Endothelial cell of umbilical vein (primary cell): Measurements from ENCODE around the gene ZNF354C. TPM values are rescaled to one million over a fixed set of nuclear protein-coding genes. Genes with fewer than 3 reads are reported as not detected.

ENCODE experiments used
- BruUV-seq: library from RNA; stranded (reverse); fragments of 400-500 nt; replicated peaks from 2 replicates; lab custom pipeline; 2021; lab: Mats Ljungman, UMichigan
- CTCF ChIA-PET: fragments of 300-600, 350-600 bp; sonication (Branson Sonifier 250); formaldehyde crosslinking; loops from one replicate; lab custom pipeline; 2021; ENCODE audit warnings: antibody characterized with exemption, inconsistent platforms; lab: Charles Lee
- POLR2A ChIA-PET: fragments of 300-600, 350-600 bp; sonication (Branson Sonifier 250); formaldehyde crosslinking; loops from one replicate; lab custom pipeline; 2021; ENCODE audit warnings: antibody characterized with exemption, inconsistent platforms; lab: Charles Lee
- DNase-seq: peaks from one replicate; pipeline ENCODE4 v3.0.0-alpha.2; 2011; ENCODE audit warnings: low read depth, low spot score
- FAIRE-seq: peaks from 2 replicates; lab custom pipeline; 2011; peaks lifted over from hg19 to GRCh38; lab: Jason Lieb, UNC
- H2AFZ ChIP-seq: 2 replicates; pipeline ENCODE4 v1.6.0; 2012; ENCODE audit warnings: low read depth, low read length, control low read depth, inconsistent platforms
- H3K27ac ChIP-seq: 2 replicates; pipeline ENCODE4 v1.5.1; 2011; ENCODE audit warnings: low read depth, mild to moderate bottlenecking, control low read depth, low read length, moderate library complexity; ENCODE audit not compliant: insufficient read depth
- H3K27me3 ChIP-seq, 2 experiments: 2 replicates each; pipeline versions ENCODE4 v1.6.0 to v1.6.1; 2011; ENCODE audit warnings: low read length in 2 of 2, mixed read lengths in 1 of 2; ENCODE audit not compliant: control insufficient read depth in 2 of 2, insufficient read depth in 2 of 2
- H3K36me3 ChIP-seq, 2 experiments: 2 replicates in 1 of 2; 3 replicates in 1 of 2; pipeline ENCODE4 v1.5.1; 2011; ENCODE audit warnings: low read length in 2 of 2, mild to moderate bottlenecking in 1 of 2, moderate library complexity in 1 of 2; ENCODE audit not compliant: control insufficient read depth in 2 of 2, insufficient read depth in 2 of 2; ENCODE audit errors: extremely low read depth in 1 of 2
- H3K4me1 ChIP-seq: 3 replicates; pipeline ENCODE4 v1.5.1; 2011; ENCODE audit warnings: mild to moderate bottlenecking, low read length; ENCODE audit not compliant: control insufficient read depth, insufficient read depth; ENCODE audit errors: extremely low read depth
- H3K4me2 ChIP-seq: 2 replicates; pipeline ENCODE4 v1.6.1; 2011; ENCODE audit warnings: low read length, control low read depth, mixed read lengths; ENCODE audit not compliant: insufficient read depth
- H3K4me3 ChIP-seq, 3 experiments: fragments of 200-600 bp in 1 of 3; sonication (generic), shearing (Covaris generic) in 1 of 3; replicated peaks in 1 of 3; 2 replicates each; pipeline ENCODE4 v1.5.1; 2011 to 2016; ENCODE audit warnings: control low read depth in 3 of 3, low read length in 3 of 3, mild to moderate bottlenecking in 2 of 3, inconsistent platforms in 1 of 3, low read depth in 1 of 3, moderate library complexity in 1 of 3; ENCODE audit not compliant: insufficient read depth in 1 of 3
- H3K79me2 ChIP-seq: 2 replicates; pipeline ENCODE4 v1.6.0; 2012; ENCODE audit warnings: low read length, inconsistent platforms; ENCODE audit not compliant: control insufficient read depth, insufficient read depth
- H3K9ac ChIP-seq: replicated peaks from 2 replicates; pipeline ENCODE3; 2011; ENCODE audit warnings: low read length, control low read depth; ENCODE audit not compliant: insufficient read depth; ENCODE audit errors: extremely low read depth
- H3K9me1 ChIP-seq: replicated peaks from 3 replicates; pipeline ENCODE4 v1.6.0; 2011; ENCODE audit warnings: mild to moderate bottlenecking, low read length; ENCODE audit not compliant: control insufficient read depth, insufficient read depth; ENCODE audit errors: extremely low read depth
- H3K9me3 ChIP-seq: replicated peaks from 2 replicates; pipeline ENCODE4 v1.5.1; 2012; ENCODE audit warnings: low read length, inconsistent platforms; ENCODE audit not compliant: control insufficient read depth, insufficient read depth
- H4K20me1 ChIP-seq: replicated peaks from 2 replicates; pipeline ENCODE3; 2011; ENCODE audit warnings: mild to moderate bottlenecking, low read length; ENCODE audit not compliant: control insufficient read depth, insufficient read depth; ENCODE audit errors: extremely low read depth
- CTCF ChIP-seq, 2 donors: IDR thresholded peaks; 1 replicate in 1 of 2; 2 replicates in 1 of 2; pipeline ENCODE4 v1.5.1; 2011; ENCODE audit warnings: low read length in 2 of 2, mild to moderate bottlenecking in 2 of 2, moderate library complexity in 2 of 2, control low read depth in 1 of 2, inconsistent platforms in 1 of 2, low read depth in 1 of 2; ENCODE audit not compliant: insufficient read depth in 1 of 2; ENCODE audit errors: extremely low read depth in 1 of 2
- EZH2 ChIP-seq: IDR thresholded peaks from 2 replicates; pipeline ENCODE4 v1.6.1; 2012; ENCODE audit warnings: borderline replicate concordance, low read depth, mild to moderate bottlenecking, moderate library complexity, low read length, inconsistent platforms; ENCODE audit not compliant: severe bottlenecking
- FOS ChIP-seq: IDR thresholded peaks from 2 replicates; pipeline ENCODE4 v1.6.1; 2011; ENCODE audit warnings: mild to moderate bottlenecking, low read length, moderate library complexity, borderline replicate concordance; ENCODE audit not compliant: insufficient read depth
- GATA2 ChIP-seq: IDR thresholded peaks from 2 replicates; pipeline ENCODE4 v1.7.0; 2011; ENCODE audit warnings: low read depth, mild to moderate bottlenecking, moderate library complexity, mixed read lengths, low read length; ENCODE audit not compliant: insufficient read length, insufficient read depth
- JUN ChIP-seq: IDR thresholded peaks from 2 replicates; pipeline ENCODE4 v1.6.1; 2011; ENCODE audit warnings: borderline replicate concordance, low read depth; ENCODE audit not compliant: insufficient read length, insufficient read depth
- MAX ChIP-seq: IDR thresholded peaks from 2 replicates; pipeline ENCODE4 v1.6.1; 2011; ENCODE audit not compliant: insufficient read depth, insufficient read length
- MYC ChIP-seq: IDR thresholded peaks from one replicate; pipeline ENCODE4 v1.6.1; 2011; ENCODE audit warnings: mild to moderate bottlenecking, low read depth, low read length
- POLR2A ChIP-seq: IDR thresholded peaks from 2 replicates; pipeline ENCODE4 v1.6.1; 2012; ENCODE audit warnings: low read depth, mild to moderate bottlenecking, control low read depth, low read length
- POLR2AphosphoS5 ChIP-seq: IDR thresholded peaks from 2 replicates; pipeline ENCODE4 v1.6.1; 2012; ENCODE audit warnings: low read depth, mild to moderate bottlenecking, control low read depth, low read length, moderate library complexity; ENCODE audit not compliant: insufficient read depth
- dilution Hi-C: fragments of 300-500 bp; cut with MboI; formaldehyde crosslinking; loops from one replicate; pipeline ENCODE4 v1.15.0; 2019; ENCODE audit warnings: low sequenced_read_pairs; ENCODE audit not compliant: extremely low pct_ligation_motif_present
- intact Hi-C: fragments of 100-400 bp; cut with micrococcal nuclease; formaldehyde crosslinking; loops from one replicate; pipeline ENCODE4 v1.10.0; 2022
- polyA plus RNA-seq, 4 experiments: library from polyadenylated mRNA; depleted of rRNA in 3 of 4; stranded (reverse) in 3 of 4; unstranded in 1 of 4; fragments of >200 nt; gene quantifications; 2 replicates each; pipeline versions ENCODE4 v1.2.1 to v1.2.3, GENCODE V29; 2011 to 2012; ENCODE audit warnings: missing spikeins in 1 of 4
- total RNA-seq: library from RNA; stranded (reverse); gene quantifications from 2 replicates; pipeline ENCODE4 v1.2.3, GENCODE V29; 2021

The ZNF354C gene
- total and polyA plus RNA-seq, 2 donors (not counting 3 experiments of a cell fraction or from before 2014, with no cell fraction given): 1.5 to 4.7 TPM

- dilution Hi-C loops (no loop called here), intact Hi-C loops (no loop called here)
- no peak overlapping the region for H3K4me3 ChIP-seq
- FAIRE-seq (no peak), DNase-seq (no peak)
- BruUV-seq: no TSS peak
- no peak overlapping the region for H3K9ac ChIP-seq
- H3K27me3 ChIP-seq: no peaks in the 10 kb centered on the region
- H3K9me3 ChIP-seq: peaks cover 4% of the 10 kb centered on the region
- H2AFZ ChIP-seq: no peak overlapping the region
- POLR2A ChIA-PET: no interaction called here
- no peaks in the 10 kb centered on the region for H3K9me1 ChIP-seq
- TF ChIP-seq EZH2 (no peak), CTCF (IDR thresholded peaks at IDR 0.05; ENCODE audit: extremely low read depth in 1 of 2, insufficient read depth in 1 of 2, low read depth in 1 of 2, low read length in 2 of 2) (no peak), MYC (no peak), GATA2 (no peak), MAX (no peak), FOS (no peak), POLR2A (no peak), JUN (no peak), POLR2AphosphoS5 (no peak)
- no peaks in the 10 kb centered on the region for H4K20me1 ChIP-seq
- H3K79me2 ChIP-seq: no peaks in the 10 kb centered on the region
- no peak overlapping the region for H3K27ac ChIP-seq
- no peaks in the 10 kb centered on the region for H3K4me1 ChIP-seq
- CTCF ChIA-PET: no interaction called here
- H3K36me3 ChIP-seq: no peaks in the 10 kb centered on the region
- no peak overlapping the region for H3K4me2 ChIP-seq
These were observed 53.0 kb downstream of the ZNF354C start for GRCh38 chr5:179113143-179113530.
